Activated gamma-delta T cell treated with Interleukin-2 at 50 U/mL for 16 hours (primary cell): Measurements from ENCODE around the gene DCX.
"Not testable (repeated sequence)": the region's sequence is repeated elsewhere in the genome, so short reads cannot be mapped to it uniquely, and the experiment has no call there.

Source experiments
- DNase-seq: peaks from one replicate; pipeline ENCODE4 v3.0.0-alpha.2; 2020

The DCX gene

DNA sequence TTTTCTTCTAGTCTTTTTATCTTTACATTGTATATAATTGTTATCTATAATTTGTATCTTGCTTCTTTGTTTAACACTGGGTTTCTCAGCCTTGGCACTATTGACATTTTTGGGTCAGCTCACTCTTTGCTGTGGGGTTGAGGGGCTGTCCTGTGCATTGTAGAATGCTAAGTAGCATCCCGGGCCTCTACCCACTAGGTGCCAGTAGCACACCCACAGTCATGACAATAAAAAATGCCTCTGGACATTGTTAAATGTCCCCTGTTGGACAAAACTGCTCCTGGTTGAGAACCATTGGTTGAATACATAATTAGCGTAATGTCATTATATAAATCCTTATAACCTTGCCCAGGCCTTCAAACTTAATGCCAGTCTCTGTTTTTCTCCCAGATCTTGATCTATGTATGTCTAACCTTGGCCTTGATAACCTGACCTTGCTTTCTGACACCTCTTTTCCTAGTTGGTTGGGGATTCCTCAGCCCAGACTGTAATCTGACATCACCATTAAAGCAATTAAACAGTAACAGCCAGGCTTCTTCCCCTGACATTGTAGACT is 46.1 kb downstream of the DCX start:
- DNase-seq = no peak

DNA sequence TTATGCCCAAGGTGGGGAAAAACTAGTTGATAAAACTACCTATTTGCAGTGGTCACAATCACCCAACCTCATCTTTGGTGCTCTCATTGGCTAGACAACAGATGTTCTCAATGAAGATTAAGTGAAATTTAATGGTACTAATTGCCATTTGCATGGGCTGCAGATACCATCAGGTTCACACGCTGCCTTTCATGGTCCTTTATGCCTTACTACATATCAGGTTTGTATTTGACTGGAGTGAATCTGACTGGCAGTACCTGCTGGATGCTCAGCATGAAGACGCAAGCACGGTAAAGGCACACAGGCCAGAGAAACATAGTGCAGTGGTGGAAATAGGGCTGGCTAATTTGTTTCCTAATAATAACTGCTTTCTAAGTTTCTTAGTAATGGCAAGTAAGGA is 48.3 kb downstream of the DCX start:
- DNase-seq = no peak

DNA sequence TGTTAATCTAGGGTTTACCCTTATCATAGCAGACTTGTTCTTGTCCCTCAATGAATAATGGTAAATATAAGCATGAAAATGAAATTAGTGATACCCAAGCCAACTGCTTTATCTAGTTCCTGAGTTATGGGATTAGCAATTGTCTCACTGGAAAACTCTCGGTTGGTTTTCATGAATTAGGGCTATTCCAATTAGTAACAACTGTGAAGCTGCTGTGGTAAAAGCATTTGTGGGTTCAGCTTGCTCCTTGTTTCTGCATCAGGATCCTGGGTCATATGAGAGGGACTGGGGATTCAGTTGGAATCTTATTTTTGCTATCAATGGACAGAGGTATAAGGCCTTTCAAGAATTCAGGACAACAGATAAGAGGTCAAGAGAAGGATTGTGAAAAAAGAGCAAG is 50.2 kb downstream of the DCX start:
- no peak for DNase-seq

DNA sequence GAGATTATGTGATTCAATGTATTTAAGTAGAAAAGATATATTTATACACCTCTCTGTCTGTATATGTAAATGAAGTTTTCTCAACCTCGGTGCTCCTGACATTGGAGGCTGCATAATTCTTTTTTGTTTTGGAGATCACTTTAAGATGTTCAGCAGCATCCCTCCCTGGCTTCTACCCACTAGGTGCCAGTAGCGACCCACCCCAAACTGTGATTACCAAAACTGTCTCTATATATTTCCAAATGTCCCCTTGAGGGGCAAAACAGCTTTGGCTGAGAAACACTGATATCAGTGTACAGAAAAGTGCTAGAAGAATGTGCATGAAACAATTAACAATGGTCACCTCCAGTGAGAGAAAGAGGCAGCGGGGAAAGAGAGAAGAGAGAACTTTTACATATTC is 51.2 kb downstream of the DCX start:
- DNase-seq = no peak

DNA sequence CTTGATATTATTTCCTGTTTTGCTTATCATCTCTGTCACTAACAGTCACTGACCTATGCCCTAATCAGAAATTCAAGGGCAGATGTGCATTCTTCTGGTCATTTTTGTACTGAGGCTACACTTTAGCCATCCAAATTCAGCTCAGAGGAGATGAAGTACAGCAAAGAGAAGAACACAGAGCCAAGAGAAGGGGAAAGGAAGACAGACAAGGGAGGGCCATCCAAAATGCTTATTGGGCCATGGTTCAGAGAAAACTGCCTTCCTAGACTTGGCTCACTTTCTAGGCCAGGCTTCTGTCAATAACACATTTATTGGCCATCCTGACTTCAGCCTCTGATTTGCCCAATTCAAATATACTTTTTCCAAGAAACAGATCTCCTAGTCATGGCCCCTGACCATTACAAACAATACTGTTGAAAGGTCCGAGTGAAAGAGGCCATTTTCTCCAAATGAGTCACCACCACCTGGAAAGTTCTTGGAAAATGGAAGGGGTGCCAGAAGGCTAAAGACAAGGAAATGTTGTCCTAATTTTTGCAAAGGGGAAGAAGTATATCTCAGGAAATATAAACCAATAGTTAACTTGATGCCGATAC is 56.4 kb downstream of the DCX start:
- no peak for DNase-seq

DNA sequence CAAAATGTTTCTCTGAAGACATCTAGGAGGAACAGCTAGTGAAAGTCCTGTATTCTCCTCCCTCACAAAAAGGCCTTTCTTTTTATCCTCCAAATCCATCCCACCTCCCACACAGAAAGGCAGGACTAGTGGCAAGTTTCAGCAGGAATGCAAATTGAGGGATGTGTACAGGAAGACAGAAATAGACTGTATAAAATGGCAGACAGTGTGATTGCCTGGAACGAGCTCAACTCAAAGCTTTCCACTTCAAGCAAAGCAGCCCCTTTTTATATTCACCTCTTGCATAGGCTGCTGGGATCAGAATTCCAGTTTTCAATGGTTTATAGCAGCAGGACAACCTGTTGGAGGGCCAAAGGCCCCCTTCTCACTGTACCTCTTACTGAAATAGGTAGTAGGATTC is 57.5 kb downstream of the DCX start:
- no peak for DNase-seq

DNA sequence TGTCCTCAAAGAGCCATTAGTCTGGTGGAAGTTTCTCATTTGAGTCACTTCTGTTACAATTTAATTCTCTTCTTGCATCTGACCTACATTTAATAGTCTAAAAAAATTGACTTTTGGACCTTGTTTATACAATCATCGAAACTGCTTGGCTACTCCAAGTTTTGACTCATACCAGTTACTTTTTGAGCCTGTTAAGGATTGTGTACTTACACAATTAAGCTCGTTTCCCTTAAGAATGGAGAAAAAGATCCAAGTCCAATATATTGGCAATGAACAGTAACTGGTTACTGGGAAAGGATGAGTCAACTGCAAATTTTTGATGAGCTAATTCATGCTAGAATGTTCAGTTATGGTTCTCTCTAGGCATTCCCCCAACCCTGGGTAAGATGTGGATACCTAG is 58.2 kb downstream of the DCX start:
- DNase-seq = no peak

DNA sequence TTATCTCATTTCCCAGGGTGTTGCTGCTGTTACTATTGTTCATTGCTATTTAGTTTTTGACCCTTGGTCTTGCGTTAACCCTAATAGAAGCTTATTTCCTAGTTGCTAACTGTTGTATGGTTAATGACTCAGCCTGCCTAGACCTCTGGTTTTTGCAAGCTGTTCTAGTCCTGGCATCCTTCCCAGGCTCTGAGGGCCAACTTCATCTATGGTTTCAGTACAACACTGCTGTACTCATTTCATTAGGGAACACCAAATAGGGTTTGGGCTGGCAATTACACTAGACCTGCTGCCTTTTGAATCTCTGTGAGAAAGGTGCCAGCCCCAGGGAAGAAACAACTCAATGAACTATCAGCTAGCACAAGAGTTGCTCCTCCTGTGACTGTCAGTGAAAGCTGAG is 59.6 kb downstream of the DCX start:
- DNase-seq = no peak

DNA sequence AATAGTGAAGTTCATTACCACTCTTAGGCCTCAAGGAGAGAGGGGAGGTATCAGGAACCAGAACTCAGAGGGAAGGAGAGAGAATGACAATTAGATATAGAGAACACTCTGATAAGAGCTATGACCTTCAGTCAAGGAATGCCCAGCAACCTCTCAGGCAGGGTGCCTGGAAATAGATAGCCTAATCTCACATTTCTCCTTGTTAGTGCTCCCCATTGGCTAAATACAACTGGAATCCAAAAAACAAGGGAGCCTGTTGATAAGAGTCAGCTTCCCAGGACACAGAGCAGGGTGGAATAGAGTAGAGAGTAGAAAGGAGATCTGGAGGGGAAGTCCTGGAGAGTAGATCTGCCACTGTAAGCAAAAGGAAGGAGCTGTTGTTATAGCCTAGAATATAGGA is 62.1 kb downstream of the DCX start:
- DNase-seq = no peak

DNA sequence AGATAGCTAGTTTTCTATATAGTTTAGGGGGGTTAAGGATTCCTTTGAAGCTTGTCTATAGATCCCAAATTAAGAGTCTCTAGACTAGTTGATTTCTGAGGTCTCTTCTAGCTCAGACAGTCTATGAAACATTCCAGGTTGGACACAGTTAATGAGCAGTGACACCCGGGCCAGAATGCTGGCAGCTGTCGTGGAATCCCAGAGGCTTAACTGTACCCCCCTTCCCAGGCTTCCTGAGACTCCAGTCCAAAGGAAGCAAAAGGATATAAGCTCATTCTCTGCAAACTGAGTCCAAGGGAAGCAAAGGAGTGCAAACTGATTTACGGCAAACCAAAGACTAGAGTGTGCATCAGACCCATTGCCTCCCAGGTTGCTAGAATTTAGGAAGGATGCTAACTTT is 62.9 kb downstream of the DCX start:
- no peak for DNase-seq

DNA sequence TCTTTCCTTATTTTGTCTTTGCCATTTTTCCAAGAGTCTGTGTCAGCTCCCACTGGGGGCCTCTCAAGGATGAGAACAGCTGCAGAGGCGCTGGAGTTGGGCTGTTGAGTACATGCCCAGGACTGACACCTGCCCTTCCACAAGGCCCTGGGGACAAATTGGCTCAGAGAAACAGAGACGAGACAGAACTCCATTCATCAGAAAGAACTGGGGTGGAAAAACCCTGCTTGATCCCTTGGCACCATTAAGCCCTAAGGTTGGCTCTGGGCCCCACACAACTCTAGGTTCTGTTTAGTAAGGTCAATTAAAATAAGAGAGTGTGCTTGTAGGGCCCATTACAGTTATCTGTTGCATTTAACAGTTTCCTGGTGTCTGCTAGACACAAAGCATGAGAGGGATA is 63.6 kb downstream of the DCX start:
- DNase-seq = no peak

DNA sequence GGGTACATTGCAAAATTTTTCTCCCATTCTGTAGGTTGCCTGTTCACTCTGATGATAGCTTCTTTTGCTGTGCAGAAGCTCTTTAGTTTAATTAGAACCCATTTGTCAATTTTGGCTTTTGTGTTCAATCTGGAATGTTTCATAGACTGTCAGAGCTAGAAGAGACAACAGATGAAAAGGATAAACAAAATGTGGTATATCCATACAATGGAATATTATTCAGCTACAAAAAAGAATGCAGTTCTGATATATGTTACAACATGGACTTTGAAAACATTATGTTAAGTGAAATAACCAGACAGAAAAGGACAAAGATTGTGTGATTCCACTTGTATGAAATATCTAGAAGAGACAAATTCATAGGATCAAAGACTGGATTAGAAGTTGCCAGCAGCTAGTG is 65.8 kb downstream of the DCX start:
- not testable (repeated sequence) for DNase-seq

DNA sequence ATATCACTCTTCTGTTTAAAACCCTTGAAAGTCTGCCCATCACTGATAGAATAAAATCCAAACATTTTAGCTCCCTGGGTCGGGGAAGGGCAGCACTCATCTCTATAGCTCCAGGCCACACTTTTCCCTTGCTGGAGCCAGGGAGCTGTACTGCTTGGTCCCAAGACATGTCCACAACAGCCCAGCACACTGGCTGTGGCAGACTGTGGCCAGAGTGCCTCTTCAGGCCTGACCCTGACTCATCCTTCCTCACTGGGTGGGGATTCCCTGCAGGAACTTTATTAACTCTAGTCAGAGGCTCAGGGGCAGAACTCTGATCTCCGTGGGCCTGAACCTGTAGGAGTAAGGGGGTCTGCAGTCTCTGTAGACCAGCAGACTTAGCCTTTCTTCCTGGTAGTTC is 71.9 kb downstream of the DCX start:
- DNase-seq = no peak

DNA sequence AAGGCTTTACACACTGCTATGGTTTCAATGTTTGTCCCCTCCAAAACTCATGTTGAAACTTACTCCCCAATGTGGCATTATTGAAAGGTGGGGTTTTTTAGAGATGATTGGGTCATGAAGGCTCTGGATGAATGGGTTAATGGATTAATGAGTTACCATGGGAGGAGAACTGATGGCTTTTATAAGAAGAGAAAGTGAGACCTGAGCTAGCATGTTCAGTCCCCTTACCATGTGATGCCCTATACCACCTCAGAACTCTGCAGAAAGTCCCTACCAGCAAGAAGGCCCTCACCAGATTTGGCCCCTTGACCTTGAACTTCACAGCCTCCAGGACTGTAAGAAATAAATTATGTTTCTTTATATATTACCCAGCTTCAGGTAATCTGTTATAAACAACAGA is 72.8 kb downstream of the DCX start:
- no peak for DNase-seq

DNA sequence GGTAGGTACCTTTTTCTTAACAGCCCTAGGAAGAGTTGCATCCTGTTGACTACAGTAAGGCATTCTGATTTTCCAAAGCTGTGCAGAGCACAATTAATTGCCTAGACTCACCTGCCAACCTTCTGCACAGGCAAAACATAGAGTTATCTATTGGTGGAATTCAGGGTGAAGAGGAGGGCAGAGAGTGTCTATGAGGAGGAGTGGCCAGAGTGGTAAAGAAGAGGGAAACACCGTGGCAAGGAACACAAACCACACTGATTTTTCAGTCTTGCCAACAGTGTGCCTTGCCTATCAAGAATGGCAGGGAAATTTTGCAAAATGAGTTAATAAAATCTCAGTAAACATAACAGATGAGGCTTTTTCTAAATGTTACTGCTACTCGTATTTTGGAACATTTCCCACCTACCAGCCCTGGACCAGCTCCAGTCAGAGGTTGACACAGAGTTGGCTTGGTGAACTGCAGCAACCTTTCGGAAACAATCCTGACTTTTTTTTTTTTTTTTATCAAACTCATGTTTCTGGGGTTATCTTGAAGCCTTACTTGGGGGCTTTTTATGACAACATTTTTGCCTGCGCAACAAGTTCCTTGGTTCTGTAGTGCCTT is 73.8 kb downstream of the DCX start:
- no peak for DNase-seq

DNA sequence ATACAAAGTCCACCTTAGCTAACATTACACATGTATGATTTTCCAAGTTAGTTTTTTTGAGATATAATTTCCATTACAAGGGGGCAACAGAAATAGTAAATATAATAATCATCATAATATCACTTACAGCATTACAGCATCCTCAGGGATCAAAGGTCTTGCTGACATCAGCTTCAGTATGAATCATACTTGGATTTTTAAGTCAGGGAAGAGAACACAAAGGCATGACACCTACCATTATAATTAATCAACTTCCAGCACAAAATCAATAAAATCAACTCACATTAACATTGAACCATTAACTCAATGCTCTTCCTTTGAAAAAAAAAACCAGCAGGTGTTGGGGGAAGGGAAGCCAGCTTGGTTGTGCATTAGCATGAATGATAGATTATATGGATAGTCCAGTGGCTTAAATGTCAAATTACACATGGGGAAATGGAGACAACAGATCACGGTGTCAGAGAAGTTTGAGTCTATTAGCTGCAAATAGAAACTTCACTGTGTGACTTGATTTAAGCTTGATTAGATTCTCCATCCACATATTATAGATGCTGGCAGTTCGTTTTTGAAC is 74.8 kb downstream of the DCX start:
- DNase-seq = no peak

DNA sequence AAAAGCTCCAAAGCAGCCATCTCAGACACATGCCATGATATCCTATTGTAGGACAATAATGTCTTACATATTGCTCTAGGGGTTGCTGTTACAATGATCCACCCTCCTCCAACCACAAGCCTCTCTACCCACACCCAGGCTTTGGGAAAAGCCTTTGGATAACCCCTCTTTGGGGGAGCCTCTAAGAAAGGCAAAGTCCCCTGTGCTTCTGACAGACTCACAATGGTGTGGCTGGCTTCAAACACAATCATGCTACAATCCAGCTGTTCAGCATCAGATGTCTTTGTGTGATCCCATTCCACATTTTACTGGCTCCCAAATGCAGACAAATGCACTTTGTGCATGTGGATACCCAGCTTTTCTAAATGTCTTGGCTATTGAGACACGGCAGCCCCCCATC is 75.9 kb downstream of the DCX start:
- no peak for DNase-seq

DNA sequence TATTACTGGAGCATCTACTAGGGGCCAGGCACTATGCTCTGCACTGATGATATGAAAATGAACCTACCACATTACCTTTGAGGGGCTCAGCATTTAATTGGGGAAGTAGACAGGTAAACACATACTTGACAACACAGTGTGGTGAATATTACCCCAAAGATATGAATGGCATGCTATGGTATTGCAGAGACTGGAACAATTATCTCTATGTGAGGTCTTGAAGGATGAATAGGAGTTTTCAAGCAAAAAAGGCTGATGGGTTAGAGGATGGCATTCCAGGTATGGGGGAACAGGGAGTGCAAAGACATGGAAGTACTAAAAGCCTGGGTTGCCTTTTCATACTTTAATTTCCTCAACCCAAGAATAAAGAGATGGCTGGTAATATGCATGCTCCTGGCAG is 82.6 kb downstream of the DCX start:
- DNase-seq = no peak

DNA sequence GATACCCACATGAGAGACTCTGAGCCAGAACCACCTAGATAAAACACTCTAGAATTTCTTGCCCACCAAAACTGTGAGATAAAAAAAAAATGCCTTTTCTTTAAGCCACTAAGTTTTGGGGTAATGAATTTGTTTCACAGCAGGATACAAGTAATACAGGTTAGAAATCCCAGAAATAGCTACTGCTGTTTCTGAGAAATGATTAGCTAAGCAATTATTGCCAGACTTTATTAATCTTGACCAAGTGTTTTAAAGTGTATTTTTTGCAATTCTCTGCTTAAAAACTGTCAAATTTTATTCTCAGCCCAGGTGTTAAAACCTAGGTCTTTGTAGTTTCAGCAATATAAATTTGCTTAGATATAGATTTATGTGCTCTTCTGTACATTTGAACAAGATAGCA is 83.1 kb downstream of the DCX start:
- no peak for DNase-seq

DNA sequence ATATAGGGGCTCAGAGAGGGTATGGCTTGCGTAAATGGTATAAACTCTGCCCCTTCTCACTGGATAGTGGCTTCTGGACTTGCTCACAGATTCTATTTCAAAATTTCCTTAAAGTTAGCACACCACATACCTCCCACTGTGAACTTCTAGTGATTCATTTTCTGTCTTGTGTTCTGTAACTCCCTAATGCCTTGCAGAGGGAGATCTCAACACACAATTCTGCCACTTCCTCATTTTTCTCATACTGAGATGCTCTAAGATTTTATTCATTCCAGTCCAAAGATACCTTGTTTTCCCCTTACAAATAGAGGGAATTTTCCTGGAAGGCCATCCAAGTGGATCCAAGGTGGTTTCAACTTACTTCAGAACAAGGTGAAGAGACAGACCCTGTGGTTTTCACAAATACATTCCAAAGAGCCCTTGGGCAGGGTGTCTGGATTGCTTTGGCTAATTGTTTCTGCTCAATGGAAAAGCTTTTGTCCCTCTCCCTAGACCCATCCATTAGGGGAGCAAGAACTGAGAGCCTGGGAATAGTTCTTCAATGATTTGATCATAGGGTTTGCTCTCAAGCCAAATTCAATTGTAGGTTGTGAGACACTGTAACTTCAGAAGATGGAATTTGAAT is 89.6 kb downstream of the DCX start:
- no peak for DNase-seq

DNA sequence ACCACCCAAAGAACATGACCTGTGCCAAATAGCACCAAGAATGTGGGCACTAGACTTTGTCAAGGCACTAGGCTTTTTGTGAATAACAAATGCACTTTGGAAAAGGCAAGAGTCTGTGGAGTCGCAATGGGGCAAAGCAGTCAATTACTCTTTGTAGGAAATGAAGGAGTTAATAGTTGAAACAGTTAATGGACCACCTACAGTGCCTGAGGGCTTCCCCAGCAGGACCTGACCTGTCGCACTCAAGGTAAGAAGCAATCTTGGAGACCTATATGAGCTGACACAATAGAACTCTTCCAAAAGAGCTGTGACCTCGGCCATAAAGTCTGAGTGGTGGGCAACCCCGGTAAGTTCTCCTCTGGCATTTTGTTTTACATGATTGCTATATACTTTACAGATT is 92.5 kb downstream of the DCX start:
- no peak for DNase-seq

DNA sequence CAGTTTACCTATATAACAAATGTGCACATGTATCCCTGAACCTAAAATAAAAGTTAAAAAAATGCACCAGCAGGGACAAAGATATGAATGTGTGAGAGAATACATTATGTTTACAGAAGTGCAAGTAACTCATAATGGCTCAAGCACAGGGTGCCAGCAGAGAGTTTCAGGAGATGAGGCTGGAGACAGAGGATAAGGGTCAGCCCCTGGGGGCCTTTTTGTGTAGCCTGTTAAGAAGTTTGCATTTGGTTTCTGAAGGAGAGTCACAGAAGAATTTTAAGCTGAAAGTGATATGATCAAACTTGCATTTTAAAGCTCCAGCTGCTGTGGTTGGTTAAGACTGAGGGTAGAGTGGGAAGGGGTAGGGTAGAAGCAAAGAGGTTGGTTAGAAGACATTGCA is 93.1 kb downstream of the DCX start:
- no peak for DNase-seq

DNA sequence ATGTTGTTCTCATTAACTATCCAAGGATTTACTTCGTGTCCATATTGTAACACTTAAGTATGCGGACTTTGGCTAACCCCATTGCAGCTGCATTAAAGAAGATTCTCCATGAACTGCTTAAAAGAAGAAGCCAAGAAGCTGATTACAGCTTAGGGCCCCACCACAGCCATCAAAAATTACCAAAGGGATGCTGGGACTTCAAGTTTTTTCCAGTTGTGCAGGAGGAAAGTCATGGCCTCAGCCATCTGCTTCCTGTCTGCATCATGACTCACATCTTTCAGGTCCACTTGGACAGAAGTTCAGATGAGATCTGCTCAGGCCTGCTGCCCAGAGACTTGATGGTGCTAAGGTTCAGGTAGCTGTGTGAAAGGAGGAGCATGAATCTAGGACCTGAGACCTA is 102.9 kb downstream of the DCX start:
- no peak for DNase-seq

DNA sequence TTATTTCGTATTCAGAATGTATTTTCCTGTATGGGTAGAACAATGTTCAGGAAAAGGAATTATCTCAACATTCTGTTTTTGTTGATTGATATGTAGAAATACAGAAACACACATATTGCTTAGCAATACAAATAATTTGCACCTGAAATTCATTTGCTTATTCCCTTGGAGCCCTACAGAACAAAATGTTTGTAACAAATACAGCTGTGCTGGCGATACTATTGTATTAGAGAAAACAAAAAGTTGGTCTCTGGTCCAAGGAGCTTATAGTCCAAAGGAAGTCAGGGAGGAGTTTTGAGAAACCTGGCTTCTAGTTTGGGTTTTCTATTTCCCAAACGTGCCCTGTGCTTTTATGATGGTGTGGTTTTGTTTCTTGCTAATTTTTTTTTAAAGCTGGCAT is 104.0 kb downstream of the DCX start:
- DNase-seq = no peak
